ENCODE results near the gene FAM13A.

- TF ChIP-seq TAF1 (IDR thresholded peaks at IDR 0.05; ENCODE audit: borderline replicate concordance, low read depth, low read length), result no peak
- TF ChIP-seq CTCF (IDR thresholded peaks at IDR 0.05), result no peak
- no peak for TF ChIP-seq USF2 (IDR thresholded peaks at IDR 0.05; ENCODE audit: borderline replicate concordance, low read depth, low read length)
- no peak for TF ChIP-seq NRF1 (IDR thresholded peaks at IDR 0.05; ENCODE audit: low read depth, low read length)
- no peak for TF ChIP-seq RAD21 (IDR thresholded peaks at IDR 0.05; ENCODE audit: low read length)
- TF ChIP-seq MXI1 (IDR thresholded peaks at IDR 0.05; ENCODE audit: low read depth, low read length), result no peak
- no peak for TF ChIP-seq ZBTB33 (IDR thresholded peaks at IDR 0.05; ENCODE audit: borderline replicate concordance, low read depth)
- no peak for TF ChIP-seq RFX5 (IDR thresholded peaks at IDR 0.05; ENCODE audit: low read length)
- TF ChIP-seq CHD2 (IDR thresholded peaks at IDR 0.05; ENCODE audit: low read length, partially characterized antibody), result no peak
- no peak for TF ChIP-seq EZH2phosphoT487 (IDR thresholded peaks at IDR 0.05; ENCODE audit: borderline replicate concordance, low read depth)
- no peak for TF ChIP-seq TEAD4 (IDR thresholded peaks at IDR 0.05; ENCODE audit: borderline replicate concordance, insufficient read depth)
Measured at GRCh38 chr4:88722276-88722780, 334.7 kb downstream of the FAM13A start.
